Hematopoietic multipotent progenitor cell treated with erythropoietin and hydrocortisone succinate and interleukin-3 and kit ligand, for 15 days (in vitro differentiated cells): ENCODE data around the gene OR2M2.

Experiments used
- DNase-seq: peaks from one replicate; pipeline ENCODE4 v3.0.0-alpha.2; 2015; ENCODE audit warnings: low spot score

Gene OR2M2, protein sequence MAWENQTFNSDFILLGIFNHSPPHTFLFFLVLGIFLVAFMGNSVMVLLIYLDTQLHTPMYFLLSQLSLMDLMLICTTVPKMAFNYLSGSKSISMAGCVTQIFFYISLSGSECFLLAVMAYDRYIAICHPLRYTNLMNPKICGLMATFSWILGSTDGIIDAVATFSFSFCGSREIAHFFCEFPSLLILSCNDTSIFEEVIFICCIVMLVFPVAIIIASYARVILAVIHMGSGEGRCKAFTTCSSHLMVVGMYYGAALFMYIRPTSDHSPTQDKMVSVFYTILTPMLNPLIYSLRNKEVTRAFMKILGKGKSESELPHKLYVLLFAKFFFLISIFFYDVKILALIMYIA

DNA sequence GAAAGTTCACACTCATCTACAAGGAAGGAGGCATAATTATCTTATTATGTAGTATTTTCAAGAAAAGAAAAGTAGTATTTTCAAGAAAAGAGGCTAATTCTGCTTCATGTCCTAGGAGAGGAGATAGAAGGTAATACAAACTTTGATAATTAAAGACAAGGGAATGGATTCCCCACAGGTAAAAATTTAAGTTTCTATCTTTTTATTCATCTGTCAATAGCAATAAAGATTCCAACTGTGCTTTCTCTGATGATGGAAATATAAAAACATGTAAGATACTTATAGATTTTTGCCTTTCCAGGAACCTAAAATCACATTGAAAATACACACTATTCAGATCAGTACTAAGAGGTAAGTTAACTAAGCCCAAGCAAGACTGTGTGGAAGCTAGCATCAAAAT is at the start of gene OR2M2:
TSS of gene OR2M2 (plus strand) at position 301 of the 400 bp plus-strand sequence. CDS start 5,165 bp downstream, outside the sequence.
- no peak for DNase-seq

DNA sequence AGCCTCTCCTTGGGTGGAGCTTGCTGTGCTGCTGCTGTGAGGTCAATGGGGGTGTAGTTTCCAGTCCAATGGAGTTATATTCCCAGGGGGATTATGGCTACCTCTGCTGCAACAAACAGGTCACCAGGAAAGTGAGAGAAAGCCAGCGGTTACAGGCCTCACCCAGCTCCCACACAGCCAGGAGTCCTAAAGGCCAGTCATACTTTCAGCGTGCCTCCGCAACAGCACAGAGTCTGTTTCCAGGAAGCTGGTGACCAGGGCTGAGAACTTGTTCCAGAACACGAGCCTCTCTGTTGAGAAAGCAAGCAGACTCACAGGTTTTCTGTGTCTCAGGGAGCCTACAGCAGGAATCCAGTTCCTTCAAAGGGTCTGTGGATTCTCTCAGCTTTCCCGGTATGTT is 47.0 kb upstream of the OR2M2 start:
- DNase-seq = no peak

DNA sequence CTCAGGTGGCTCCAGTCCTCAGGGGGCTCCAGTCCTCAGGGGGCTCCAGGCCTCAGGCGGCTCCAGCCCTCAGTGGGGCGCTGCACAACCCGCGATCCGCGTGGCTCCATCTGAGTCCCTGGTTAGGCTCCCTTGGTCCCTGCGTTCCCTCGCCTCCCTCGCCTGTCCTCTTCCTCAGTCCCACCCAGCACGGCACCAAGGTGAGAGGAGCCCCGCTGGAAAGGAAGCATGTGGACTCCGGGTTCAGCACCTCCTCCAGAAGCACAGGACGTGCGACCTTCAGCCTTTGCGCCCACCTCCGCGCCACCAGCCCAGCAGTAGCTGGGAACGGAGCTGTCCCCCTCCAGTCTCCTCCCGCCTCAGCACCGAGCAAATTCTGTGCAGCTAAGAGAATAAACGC is 37.8 kb upstream of the OR2M2 start:
- DNase-seq = no peak

DNA sequence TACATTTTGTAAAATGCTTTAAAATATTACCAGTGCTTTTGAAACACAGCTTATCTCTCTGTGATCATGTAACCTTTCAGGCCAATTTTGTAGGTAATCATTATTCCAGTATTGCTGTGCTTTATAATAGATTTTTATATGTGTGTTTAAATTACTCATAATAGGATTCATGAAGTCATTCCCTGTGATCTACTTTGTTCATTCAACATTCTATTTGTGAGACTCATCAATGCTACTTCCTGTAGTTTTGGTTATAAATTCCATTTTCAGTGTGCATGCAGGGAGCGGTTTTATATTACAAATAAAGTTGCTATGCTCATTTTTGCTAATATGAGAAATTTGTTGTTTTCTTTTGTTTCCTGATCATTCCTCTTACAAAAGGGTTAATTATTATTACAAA is 33.8 kb upstream of the OR2M2 start:
- DNase-seq = no peak

DNA sequence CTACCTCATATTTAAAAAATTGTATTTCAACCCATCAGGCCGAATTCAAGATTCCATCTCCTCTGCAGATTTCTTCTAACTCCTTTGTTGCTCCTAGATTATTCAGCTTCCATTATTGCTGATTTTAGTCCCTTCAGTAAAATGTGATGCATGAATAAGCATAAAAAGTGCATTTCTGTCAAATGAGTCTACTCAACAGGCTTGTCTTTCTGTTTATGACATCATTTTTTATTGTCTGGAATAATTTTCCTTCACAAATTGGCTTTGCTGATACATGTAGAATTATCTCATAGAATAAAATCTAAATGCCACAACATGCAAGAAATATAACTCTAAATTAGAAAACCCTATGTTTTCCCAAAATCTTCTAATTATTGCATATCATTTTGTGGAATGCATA is 31.3 kb upstream of the OR2M2 start:
- no peak for DNase-seq

DNA sequence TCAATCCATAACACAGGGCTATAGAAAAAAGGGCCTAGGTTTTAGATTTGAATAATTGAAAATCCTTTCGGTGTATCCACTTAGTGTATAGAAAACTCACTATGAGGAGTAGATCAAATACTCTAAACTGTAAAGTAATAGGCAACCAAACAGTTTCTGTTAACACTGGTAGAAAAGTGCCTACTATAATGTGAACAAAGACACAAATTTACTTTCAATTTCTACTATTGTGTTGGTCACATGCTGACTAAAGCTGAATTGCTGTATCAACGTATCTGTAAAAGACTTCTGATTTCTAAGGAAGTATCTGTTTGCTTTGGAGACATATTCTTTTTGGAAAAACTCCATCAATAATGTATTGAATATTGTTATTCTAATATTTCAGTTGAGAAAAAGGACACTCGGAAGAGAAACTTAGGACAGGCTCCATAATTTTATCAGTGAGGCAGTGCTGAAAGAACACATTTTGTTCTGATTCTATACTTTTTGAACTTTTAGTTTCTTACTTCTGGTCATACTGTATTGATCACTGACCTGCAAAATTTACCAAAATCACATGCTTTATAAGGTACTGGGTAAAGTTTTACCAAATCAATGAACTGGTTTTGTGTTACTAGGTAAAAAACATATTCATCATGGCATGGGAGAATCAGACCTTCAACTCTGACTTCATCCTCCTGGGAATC is 30.0 kb upstream of the OR2M2 start, which contains the start of gene OR2M5:
TSS of gene OR2M5 (plus strand) at position 636 of the 686 bp plus-strand sequence. CDS start at position 636, 0 bp downstream.
- no peak for DNase-seq

DNA sequence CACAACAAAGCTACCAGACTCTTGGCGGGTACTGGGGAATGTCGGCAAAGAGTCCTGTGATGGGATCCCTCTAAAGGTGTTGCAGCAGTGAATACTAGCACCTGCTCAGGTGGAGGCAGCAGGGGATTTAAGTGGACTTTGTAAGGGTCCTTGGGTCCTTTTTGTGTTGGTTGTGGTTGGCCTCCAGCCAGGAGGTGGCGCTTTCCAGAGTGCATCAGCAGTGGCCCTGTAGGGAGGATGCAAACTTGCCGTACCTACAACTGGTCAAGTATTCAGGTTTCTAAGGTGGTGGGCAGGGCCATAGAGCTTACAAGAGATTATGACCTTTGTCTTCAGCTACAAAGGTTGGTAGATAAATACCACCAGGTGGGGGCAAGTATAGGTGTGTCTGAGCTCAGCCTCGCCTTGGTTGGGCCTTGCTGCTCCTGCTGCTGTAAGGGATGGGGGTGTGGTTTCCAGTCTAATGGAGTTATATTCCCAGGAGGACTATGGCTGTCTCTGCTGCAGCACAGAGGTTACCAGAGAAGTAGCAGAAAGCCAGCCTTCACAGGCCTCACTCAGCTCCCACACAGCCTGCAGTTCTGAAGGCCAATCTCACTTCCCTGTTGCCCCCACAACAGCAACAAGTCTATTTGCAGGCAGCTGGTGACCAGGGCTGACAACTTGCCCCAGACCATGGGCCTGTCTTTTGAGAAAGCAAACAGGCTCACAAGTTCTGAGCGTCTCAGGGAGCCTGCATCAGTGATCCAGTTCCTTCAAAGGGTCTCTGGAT is 22.4 kb upstream of the OR2M2 start:
- no peak for DNase-seq

DNA sequence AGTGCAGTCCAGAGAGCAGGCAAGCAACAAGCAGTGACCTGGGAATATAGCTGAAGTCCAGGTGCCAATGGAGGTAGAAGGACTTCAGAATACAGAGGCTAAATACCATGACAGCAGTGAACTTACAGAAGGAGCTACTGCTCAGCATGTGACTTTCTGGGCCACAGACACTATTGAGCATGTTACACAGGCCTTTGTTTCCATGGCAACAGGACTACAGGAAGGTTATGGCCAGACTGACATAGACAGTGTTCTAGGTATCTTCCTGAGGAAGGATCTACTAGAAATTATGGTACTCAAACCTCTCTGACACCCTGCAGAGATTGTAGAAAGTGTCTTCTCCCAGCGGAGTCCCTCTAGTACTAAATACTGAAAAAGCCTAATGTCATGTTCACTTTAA is 18.7 kb upstream of the OR2M2 start:
- no peak for DNase-seq

DNA sequence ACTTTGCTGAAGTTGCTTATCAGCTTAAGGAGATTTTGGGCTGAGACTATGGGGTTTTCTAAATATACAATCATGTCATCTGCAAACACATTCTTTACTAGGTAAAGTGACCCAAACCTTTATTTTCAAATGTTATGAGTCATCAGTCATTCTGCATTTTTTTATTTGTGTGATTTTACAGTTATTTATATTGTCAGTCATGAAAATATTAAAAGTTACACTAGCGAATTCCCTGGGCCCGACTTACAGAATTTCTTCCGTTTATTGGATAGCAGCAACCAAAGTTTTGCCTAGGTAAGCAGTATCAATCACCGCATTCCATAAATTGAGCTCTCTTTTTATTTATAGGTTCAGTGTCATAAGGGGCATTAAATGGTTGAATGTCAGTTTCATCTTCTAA is 15.9 kb upstream of the OR2M2 start:
- no peak for DNase-seq

DNA sequence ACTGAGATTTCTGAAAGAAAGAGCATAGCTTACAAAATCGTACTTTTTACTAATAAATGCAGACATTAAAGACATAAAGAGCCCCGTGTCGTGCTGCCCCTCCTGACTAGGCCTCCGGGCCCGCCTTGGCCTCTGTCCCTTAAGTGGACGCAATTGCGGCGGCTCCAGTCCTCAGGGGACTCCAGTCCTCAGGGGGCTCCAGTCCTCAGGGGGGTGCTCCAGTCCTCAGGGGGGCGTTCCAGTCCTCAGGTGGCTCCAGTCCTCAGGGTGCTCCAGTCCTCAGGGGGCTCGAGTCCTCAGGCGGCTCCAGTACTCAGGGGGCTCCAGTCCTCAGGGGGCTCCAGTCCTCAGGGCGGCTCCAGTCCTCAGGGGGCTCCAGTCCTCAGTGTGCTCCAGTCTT is 10.6 kb upstream of the OR2M2 start:
- no peak for DNase-seq

DNA sequence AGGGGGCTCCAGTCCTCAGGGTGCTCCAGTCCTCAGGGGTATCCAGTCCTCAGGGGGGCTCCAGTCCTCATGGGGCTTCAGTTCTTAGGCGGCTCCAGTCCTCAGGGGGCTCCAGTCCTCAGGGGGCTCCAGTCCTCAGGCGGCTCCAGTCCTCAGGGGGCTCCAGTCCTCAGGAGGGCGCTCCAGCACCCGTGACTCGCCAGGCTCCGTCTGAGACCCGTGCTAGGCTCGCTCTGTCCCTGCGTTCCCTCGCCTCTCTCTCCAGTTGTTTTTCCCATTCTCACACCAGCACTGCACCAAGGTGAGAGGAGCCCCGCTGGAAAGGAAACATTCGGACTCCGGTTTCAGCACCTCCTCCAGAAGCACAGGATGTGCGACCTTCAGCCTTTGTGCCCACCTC is 9.4 kb upstream of the OR2M2 start:
- DNase-seq = no peak

DNA sequence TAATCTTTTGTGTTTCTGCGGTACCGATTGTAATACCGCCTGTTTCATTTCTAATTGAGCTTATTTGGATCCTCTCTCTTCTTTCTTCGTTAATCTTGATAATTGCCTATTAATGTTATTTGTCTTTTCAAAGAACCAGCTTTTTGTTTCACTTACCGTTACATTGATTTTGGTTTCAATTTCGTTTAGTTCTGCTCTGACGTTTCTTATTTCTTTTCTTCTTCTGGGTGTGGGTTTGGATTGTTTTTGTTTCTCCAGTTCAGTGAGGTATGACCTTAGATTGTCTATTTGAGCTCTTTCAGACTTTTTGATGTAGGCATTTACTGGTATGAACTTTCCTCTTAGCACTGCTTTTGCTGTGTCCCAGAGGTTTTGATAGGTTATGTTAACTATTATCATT is 9.4 kb downstream of the OR2M2 start:
- DNase-seq = no peak

DNA sequence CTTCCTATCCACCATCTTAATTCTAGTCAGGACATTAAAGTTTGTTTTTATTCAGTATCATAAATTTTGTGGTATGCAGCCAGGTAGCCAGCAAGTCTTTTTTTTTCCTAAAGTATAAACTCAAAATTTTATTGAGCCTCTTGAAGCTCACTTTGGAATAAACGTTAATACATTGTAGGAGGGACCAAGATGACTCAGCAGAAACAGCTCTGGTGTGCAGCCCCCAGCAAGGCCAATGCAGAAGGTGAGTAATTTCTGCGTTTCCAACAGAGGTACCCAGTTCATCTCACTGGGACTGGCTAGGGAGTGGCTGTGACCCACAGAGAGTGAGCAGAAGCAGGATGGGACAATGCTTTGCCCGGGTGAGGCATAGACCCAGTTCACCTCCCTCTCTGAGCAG is 12.7 kb downstream of the OR2M2 start:
- no peak for DNase-seq

DNA sequence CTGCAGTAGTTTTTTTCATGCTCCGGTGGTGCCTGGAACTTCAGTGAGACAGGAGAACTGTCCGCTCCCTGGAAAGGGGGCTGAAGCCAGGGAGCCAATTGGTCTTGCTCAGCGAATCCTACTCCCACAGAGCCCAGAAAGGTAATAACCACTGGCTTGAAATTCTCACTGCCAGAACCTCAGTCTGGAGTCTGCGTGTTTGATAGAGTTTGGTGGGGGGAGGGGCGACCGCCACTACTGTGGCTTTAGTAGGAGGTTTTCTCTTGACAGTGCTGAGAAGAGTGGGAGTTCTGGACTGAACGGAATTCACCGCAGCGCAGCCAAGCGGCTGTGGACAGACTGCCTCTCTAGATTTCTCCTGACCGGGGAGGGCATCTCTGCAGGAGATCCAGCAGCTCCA is 14.4 kb downstream of the OR2M2 start:
- no peak for DNase-seq

DNA sequence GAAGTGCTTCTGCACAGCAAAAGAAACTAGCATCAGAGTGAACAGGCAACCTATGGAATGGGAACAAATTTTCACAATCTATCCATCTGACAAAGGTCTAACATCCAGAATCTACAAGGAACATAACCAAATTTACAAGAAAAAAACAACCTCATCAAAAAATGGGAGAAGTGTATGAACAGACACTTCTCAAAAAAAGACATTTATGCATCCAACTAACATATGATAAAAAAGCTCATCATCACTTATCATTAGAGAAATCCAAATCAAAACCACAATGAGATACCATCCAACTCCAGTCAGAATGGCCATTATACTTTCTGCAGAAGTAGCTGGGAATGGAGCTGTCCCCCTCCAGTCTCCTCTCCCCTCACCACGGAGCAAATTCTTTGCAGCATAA is 19.5 kb downstream of the OR2M2 start:
- DNase-seq = no peak

DNA sequence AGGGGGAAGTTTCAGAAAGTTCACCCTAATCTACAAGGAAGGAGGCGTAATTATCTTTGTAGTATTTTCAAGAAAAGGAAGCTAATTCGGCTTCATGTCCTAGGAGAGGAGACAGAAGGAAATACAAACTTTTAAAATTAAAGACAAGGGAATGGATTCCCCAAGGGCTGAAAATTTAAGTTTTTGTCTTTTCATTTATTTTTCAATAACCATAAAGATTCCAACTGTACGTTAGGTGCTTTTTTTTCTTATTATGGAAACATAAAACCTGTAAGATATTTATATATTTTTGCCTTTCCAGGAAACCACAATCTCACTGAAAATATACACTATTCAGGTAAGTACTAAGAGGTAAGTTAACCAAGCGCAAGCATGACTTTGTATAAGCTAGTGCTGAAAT is 22.3 kb downstream of the OR2M2 start, which contains the start of gene OR2M3:
TSS of gene OR2M3 (plus strand) at position 301 of the 400 bp plus-strand sequence. CDS start 5,803 bp downstream, outside the sequence.
- DNase-seq = no peak

DNA sequence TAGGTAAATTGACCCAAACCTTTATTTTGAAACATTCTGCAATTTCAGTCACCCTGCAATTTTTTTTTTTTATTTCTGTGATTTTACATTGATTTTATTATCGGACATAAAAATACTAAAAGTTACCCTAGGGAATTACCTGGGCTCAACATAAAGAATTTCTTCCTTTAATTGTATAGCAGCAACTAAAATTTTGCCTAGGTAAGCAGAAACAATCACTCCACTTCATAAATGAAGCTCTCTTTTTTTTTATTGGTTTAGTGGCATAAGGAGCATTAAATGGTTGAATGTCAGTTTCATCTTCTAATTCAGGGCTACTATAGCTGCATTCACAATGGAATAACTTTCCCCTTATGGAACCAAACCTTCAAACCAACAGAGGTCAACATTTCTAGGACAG is 41.3 kb downstream of the OR2M2 start:
- DNase-seq = no peak

DNA sequence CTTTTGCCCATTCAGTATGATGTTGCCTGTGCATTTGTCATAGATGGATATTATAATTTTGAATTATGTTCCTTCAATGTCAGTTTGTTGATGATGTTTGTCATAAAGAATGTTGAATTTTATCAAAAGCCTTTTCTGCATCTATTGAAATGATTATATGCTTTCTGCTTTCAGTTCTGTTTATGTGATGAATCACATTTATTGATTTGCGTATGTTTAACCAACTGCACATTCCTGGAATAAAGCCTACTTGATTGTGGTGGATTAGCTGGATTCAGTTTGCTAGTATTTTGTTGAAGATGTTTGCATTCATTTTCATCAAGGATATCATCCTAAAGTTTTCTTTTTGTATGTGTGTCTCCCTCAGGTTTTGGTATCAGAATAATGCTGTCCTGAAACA is 50.9 kb downstream of the OR2M2 start:
- no peak for DNase-seq

DNA sequence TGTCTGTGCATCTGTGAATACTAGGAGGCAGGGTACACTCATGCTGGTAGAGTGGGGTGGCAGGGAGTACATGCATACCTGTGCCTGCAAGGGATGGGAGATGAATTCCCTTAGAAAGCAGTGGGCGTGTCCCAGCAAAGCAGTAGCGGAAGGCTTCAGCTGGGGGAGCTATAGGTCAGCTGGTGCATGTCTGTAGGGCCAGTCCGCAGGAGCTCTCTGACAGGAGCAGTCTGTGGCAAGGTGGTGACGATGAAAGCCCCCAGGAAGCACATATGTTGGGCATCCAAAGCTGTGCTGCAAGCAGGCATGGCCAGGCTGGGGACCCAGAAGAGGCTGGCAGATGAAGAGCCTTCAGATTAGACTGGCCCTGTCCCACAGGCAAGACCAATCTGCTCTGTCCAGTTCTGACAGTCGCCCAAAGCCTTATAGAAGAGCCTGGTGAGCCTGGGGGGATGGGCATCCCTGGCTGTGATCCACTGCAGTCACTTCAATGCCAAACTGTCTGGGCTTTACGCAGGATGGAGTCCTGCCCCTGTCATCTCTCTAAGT is 54.8 kb downstream of the OR2M2 start:
- no peak for DNase-seq
